ENCODE results near the gene HTR2C.
"Not testable (repeated sequence)": the region's sequence is repeated elsewhere in the genome, so short reads cannot be mapped to it uniquely, and the experiment has no call there.

Gene HTR2C

GRCh38 chrX:114712466-114712865 is 128.6 kb downstream of the HTR2C start:
- no peak for DNase-seq (ENCODE audit: low read depth, low spot score)

GRCh38 chrX:114715096-114715495 is 131.2 kb downstream of the HTR2C start:
- DNase-seq (ENCODE audit: low read depth, low spot score), result no peak

GRCh38 chrX:114717921-114718320 is 134.0 kb downstream of the HTR2C start:
- DNase-seq (ENCODE audit: low read depth, low spot score), result peak; percentile 77

GRCh38 chrX:114766541-114766940 is 182.7 kb downstream of the HTR2C start:
- DNase-seq (ENCODE audit: low read depth, low spot score), result no peak

DNA sequence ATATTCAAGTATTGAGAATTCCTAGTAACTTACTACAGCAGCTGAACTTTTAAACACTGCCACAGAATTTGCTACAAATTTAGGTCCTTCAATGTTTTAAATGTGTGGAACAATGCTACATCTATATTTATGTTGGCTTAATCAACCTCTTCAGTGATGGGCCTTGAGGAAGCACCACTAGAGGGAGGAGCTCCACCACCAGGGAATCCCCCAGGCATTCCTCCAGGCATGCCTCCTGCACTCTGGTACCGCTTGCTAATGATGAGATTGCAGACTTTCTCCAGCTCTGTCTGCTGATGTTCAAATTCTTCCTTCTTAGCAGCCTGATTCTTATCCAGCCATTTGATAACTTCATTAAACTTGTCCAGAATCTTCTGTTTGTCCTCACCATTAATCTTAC is 190.8 kb downstream of the HTR2C start:
- DNase-seq (ENCODE audit: low read depth, low spot score), result peak; percentile 25

GRCh38 chrX:114782925-114783324 is 199.0 kb downstream of the HTR2C start:
- no peak for DNase-seq (ENCODE audit: low read depth, low spot score)

DNA sequence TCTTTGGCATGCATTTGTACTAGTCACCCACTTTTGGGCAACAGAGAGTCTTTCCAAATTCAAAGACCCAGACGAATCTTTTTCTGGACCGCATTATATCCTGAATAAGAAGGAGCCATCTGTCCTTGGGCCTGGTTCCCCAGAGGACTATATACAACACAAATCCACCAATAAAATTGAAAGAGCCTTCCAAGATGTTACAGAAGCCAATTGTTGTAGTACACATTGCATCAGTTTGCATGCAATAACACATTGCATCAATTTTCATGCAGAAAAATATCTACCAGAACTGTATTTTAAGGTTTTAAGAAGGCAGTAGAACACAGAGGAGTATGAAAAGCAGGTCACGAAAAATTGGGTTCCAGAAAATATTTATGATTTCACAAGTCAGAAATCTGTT is 203.2 kb downstream of the HTR2C start:
- DNase-seq (ENCODE audit: low read depth, low spot score), result no peak

DNA sequence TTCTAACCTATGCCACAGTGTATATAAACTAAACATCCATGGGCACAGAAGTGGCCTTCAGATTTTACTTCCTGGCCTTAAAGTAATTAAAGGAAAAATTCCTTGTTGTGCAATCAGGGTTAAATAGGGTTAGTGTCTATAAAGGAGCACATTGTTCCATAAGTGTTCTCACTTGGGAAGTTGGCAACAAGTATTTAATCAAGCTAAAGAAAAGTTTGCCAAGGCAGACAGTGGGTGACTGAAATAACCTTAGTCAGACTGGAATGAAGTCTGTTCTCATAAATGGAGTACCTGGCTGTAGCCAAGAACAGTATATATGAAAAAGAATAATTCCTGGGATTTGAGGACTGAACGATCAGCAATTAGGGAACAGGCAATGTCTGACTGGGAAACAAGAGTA is 213.6 kb downstream of the HTR2C start:
- no peak for DNase-seq (ENCODE audit: low read depth, low spot score)

DNA sequence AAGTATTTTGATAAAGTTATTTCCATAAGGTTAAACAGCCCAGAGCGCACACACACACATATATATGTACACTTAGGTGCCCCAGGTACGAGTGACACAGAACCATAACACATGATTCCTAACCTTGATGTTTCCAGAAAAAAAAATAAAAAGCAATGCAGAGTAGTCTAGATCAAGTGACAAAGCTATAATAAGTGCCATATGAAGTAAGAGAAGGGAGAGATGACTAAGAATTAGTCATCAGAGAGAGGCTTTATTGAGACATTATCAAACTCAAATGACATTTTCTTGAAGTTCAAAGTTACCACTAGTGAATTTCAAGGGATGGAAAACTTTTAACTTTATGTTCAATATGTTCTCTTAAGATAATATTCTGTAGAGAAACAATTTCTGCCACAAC is 215.0 kb downstream of the HTR2C start:
- no peak for DNase-seq (ENCODE audit: low read depth, low spot score)

DNA sequence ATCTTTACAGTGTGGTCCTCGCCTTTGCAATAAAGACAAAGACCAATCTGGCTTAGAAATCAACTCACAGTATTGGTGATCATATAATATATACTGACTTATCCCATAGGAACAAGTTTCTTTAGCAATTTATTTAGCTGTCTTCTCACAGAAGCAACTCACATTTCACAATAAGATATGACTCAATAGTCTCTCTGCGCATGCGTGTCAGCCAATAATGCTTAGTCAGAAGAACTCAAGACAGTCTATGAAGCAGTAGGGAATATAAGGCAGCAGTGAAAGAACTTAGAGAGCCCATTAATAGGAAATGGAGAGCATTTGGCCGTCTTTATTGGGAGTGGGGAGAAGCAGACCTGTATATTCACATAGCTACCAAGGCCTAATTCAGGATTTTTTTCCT is 216.8 kb downstream of the HTR2C start:
- no peak for DNase-seq (ENCODE audit: low read depth, low spot score)

- no peak for DNase-seq (ENCODE audit: low read depth, low spot score)
Observed at GRCh38 chrX:114819509-114819908, 235.6 kb downstream of the HTR2C start.

DNA sequence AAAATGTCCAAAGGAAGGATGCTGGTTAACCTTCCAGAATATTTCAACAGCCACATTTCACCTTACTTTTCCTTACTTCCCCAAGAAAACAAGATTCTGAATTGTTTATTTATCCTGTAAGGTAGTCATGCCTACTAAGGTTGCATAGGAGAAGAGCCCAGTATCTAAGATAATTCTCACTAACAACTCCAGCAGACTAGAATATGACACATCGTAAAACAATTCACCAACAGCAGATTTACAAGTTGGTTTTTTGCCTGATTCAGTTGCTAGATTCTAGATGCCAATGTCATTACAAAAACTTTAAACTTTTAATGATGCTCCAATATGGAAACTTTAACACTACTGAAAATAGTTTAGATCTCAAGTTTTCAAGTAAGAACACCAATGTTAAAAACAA is 257.2 kb downstream of the HTR2C start:
- DNase-seq (ENCODE audit: low read depth, low spot score), result no peak

DNA sequence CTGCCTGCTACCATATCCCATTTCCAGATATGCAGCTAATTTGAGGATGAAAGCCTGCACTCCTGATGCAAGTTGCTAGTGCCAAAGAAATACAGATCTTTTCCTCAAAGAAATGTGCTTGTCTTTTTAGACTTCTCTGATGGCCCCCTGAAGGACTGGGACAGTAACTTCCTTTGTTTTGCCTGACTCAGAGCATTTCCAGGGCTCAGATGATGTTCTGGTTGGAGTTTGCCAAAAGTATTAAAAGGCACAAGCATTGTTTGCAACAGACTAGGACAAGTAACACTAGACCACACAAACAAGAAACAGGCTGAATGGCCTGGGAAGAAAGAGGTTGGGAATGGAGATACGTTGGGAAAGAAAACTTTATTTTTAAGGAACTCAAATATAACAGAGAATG is 258.3 kb downstream of the HTR2C start:
- DNase-seq (ENCODE audit: low read depth, low spot score), result no peak

- DNase-seq (ENCODE audit: low read depth, low spot score), result no peak
Observed at GRCh38 chrX:114889481-114889880, 305.6 kb downstream of the HTR2C start.

GRCh38 chrX:114903618-114904017 is 319.7 kb downstream of the HTR2C start:
- DNase-seq (ENCODE audit: low read depth, low spot score), result no peak

GRCh38 chrX:114905251-114905650 is 321.4 kb downstream of the HTR2C start:
- no peak for DNase-seq (ENCODE audit: low read depth, low spot score)

- peak; percentile 17 for DNase-seq (ENCODE audit: low read depth, low spot score)
Observed at GRCh38 chrX:114906984-114907510, 323.2 kb downstream of the HTR2C start.

DNA sequence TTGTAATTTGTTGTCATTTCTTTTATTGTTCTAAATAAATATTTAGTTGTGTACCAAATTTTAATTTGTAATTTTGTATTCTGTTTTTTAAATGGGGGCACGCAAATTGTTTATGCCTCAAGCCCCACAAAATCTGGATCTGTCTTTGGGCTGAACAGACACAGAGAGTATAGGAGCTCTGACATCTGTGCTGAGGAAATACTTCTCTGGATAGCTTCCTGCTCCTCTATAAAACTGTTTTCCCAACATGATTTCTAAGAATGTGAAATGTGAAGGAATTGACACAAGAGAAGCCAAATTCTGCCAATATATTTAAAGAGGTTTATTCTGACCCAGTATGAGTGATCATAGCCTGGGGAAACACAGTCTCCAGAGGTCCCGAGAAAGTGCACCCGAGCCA is 340.5 kb downstream of the HTR2C start:
- no peak for DNase-seq (ENCODE audit: low read depth, low spot score)

- peak; percentile 56 for DNase-seq (ENCODE audit: low read depth, low spot score)
Observed at GRCh38 chrX:114924856-114925255, 341.0 kb downstream of the HTR2C start.

- no peak for DNase-seq (ENCODE audit: low read depth, low spot score)
Observed at GRCh38 chrX:114930227-114930626, 346.3 kb downstream of the HTR2C start.

GRCh38 chrX:114932550-114932949 is 348.7 kb downstream of the HTR2C start:
- no peak for DNase-seq (ENCODE audit: low read depth, low spot score)

- DNase-seq (ENCODE audit: low read depth, low spot score), result not testable (repeated sequence)
Observed at GRCh38 chrX:114933291-114933690, 349.4 kb downstream of the HTR2C start.

- not testable (repeated sequence) for DNase-seq (ENCODE audit: low read depth, low spot score)
Observed at GRCh38 chrX:114937090-114937489, 353.2 kb downstream of the HTR2C start.

DNA sequence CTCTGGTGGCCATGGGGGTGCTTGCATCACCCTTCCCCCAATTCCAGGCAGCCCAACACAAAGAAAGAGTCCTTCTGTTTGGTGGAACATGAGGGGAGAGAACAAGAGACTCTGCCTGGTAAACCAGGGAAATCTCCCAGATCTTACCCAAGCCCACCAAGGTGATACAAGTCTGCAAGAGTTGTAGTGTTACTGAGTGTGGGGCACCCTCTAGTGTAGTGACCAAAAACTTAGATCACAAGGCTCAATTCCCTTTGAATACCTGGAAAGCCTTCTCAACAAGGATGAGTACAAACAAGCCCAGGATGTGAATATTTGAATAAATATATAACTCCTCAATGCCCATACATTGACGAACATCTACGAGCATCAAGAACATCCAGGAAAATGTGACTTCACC is 368.8 kb downstream of the HTR2C start:
- DNase-seq (ENCODE audit: low read depth, low spot score), result no peak

Measured in ELF-1 (cell line).